NT2/D1 (cell line): ENCODE measurements around the gene SMYD2.

Experiments
- DNase-seq: peaks from one replicate; pipeline ENCODE4 v3.0.0-alpha.2; 2011; ENCODE audit warnings: low read depth, low spot score
- H3K27me3 ChIP-seq: 2 replicates; pipeline ENCODE4 v1.6.0; 2011; ENCODE audit warnings: mild to moderate bottlenecking; ENCODE audit not compliant: insufficient read length, insufficient read depth
- H3K36me3 ChIP-seq: 2 replicates; pipeline ENCODE4 v1.6.1; 2011; ENCODE audit warnings: mild to moderate bottlenecking, low read length, mixed read lengths; ENCODE audit not compliant: insufficient read depth, insufficient read length
- H3K4me1 ChIP-seq: 2 replicates; pipeline ENCODE4 v1.5.1; 2011; ENCODE audit not compliant: insufficient read depth, insufficient read length
- H3K4me3 ChIP-seq: 2 replicates; pipeline ENCODE4 v1.5.1; 2011; ENCODE audit warnings: low read depth; ENCODE audit not compliant: insufficient read length
- H3K9ac ChIP-seq: 2 replicates; pipeline ENCODE4 v1.6.0; 2011; ENCODE audit warnings: low read depth; ENCODE audit not compliant: insufficient read length
- H3K9me3 ChIP-seq: 2 replicates; pipeline ENCODE4 v1.5.1; 2011; ENCODE audit warnings: mild to moderate bottlenecking, low read length; ENCODE audit not compliant: insufficient read depth
- SUZ12 ChIP-seq: IDR thresholded peaks from 2 replicates; pipeline ENCODE4 v1.6.1; 2011; ENCODE audit not compliant: insufficient read length, insufficient read depth; ENCODE audit errors: extremely low read depth
- YY1 ChIP-seq: IDR thresholded peaks from 2 replicates; pipeline ENCODE4 v1.6.1; 2011; ENCODE audit not compliant: insufficient read length, insufficient read depth
- ZNF274 ChIP-seq: IDR thresholded peaks from 2 replicates; pipeline ENCODE4 v1.6.1; 2011; ENCODE audit warnings: mild to moderate bottlenecking, low read depth, low read length

The SMYD2 gene

DNA sequence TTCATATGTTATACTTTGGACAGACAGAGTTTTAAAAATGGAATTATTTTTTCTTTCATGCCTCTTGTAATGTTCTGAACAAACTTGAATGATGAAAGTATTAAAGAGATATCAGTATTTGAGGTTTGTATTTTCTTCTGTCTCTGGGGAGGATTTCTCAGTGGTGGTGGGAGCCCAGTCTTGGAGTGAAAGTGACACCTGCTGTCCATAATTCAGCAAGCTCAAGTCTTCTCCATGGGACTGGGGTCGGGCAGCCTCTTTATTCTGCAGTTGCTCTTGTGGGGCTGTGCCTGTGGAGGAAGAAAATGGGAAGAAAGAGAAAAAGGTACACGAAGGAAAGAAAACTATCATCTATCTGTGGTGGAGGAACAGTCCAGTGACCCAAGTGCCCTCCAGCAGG lies 56.1 kb downstream of the SMYD2 start:
- no peak for DNase-seq
- H3K36me3 ChIP-seq = peaks cover 58% of the 10 kb centered on the region
- H3K27me3 ChIP-seq = no peaks in the 10 kb centered on the region
- H3K9me3 ChIP-seq = no peaks in the 10 kb centered on the region
- no peak overlapping the region for H3K9ac ChIP-seq
- TF ChIP-seq YY1 (no peak), ZNF274 (no peak)
- H3K4me3 ChIP-seq = no peak overlapping the region
- H3K4me1 ChIP-seq = peaks cover 4% of the 10 kb centered on the region

DNA sequence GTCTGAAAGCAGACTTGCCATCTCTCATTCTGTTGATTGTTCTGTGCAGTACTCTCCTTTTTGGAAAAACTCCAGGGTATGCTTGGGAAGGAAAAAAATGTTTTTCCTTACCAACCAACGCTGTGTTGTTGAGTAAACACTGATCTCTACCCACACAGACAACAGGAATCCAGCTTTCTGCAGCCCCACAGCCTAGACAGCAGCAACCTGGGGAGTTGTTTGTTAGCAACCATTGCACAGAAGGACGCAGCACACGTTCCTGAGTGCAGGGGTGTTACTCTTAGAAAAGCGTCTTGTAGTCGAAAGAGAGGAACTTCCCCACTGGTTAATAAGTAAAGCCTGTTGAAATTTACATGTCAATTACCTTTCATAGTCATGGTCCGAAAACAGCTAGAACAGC lies 56.6 kb downstream of the SMYD2 start:
- no peak overlapping the region for H3K9ac ChIP-seq
- H3K27me3 ChIP-seq = no peaks in the 10 kb centered on the region

DNA sequence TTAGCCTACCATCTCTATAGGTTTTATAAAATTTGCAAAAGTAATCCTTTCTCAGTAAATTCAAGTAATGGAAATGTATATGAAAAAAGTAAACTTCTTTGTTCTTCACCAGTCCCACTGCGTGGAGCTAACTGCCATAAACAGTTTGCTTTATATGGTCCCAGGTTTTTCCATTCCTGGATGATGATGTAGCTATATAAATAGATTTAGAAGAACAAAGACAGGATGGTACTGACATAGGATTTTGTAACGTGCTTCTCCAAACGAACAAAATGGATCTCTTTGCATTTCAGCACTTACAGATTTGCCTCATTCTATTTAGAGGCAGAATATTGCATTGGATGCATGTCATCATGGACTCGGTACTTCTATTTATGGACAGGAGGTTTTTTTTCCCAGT lies 57.3 kb downstream of the SMYD2 start:
- H3K36me3 ChIP-seq = peaks cover 47% of the 10 kb centered on the region

More for the DNA sequence above, 56.6 kb downstream of the SMYD2 start:
- Histone ChIP-seq H3K9me3 (no peaks in the 10 kb centered on the region), H3K4me1 (peaks cover 4% of the 10 kb centered on the region), H3K36me3 (peaks cover 54% of the 10 kb centered on the region), H3K4me3 (no peak overlapping the region)
- TF ChIP-seq ZNF274 (no peak), YY1 (no peak)
- no peak for DNase-seq

DNA sequence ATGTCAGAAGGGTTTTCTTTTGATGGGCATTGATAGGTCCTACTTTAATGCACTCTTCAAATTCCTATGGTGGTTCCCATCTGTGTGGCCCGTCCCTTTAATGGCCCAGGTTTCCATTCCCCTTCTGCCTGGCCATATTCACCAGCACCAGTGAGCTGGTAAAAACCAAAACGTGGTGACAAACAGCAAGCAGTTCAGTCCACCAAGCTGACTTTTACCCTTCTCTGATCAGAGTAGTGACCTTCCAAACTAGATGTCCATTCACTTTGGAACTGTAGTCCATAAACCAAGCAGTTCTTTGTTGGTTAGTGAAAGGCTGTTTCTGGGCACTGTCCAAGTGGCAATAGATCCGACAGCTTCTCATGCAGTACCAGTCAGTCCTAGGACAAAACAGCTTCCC lies 60.5 kb downstream of the SMYD2 start:
- no peak overlapping the region for H3K4me3 ChIP-seq
- DNase-seq = no peak
- H3K4me1 ChIP-seq = no peaks in the 10 kb centered on the region
- TF ChIP-seq ZNF274 = no peak
- peaks cover 5% of the 10 kb centered on the region; the same call in 1 of the 2 replicates for H3K9me3 ChIP-seq
- no peaks in the 10 kb centered on the region for H3K27me3 ChIP-seq
- peaks cover 42% of the 10 kb centered on the region for H3K36me3 ChIP-seq
- H3K9ac ChIP-seq = no peak overlapping the region

More for the DNA sequence above, 57.3 kb downstream of the SMYD2 start:
- Histone ChIP-seq H3K4me3 (no peak overlapping the region), H3K9me3 (no peaks in the 10 kb centered on the region), H3K9ac (no peak overlapping the region), H3K4me1 (peaks cover 2% of the 10 kb centered on the region), H3K27me3 (no peaks in the 10 kb centered on the region)
- TF ChIP-seq SUZ12 = no peak
- TF ChIP-seq YY1 = no peak
- TF ChIP-seq ZNF274 = no peak
- DNase-seq = no peak

DNA sequence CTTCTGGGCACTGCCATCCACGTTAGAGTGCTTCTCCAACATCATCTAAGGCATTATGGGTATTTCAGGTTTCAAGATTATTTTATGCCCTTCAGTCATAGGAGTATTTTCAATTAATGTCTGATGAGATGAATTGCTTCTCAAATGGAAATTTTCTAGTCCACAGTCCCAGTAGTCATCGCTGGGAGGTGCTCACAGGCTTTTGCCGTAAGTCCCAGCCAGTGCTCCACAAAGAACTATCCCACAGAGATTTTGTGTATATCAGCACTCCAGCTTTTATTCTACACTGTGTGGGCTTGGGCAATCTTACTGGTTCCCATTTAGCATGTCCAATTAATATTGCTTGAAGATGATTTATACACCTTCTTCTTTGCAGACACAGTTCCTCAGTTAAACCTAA lies 61.0 kb downstream of the SMYD2 start:
- Histone ChIP-seq H3K36me3 (peaks cover 42% of the 10 kb centered on the region), H3K4me3 (no peak overlapping the region), H3K4me1 (no peaks in the 10 kb centered on the region), H3K9me3 (peaks cover 5% of the 10 kb centered on the region; the same call in 1 of the 2 replicates), H3K27me3 (no peaks in the 10 kb centered on the region), H3K9ac (no peak overlapping the region)
- no peak for DNase-seq
- TF ChIP-seq SUZ12 (no peak), YY1 (no peak), ZNF274 (no peak)

DNA sequence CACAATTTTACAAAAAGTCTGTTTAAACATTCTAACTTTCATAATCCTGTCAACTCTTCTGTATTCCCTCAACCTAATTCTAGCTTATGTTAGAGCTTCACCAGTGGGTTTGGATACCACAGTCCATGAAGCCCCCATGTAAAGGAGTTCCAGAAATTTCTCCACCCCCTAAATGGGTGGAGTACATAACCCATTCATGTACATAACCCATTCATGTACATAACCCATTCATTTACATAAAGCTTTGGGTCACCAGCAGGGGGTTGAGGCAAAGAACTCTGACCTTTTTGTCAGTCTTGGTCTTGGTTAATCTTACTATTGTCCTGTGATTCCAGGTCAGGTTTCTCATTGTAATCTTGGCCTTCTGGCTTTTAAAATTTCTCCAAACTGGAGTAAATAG lies 61.6 kb downstream of the SMYD2 start:
- H3K4me1 ChIP-seq = no peaks in the 10 kb centered on the region
- TF ChIP-seq SUZ12 (no peak), YY1 (no peak), ZNF274 (no peak)
- H3K9me3 ChIP-seq = peaks cover 5% of the 10 kb centered on the region; the same call in 1 of the 2 replicates
- H3K9ac ChIP-seq = no peak overlapping the region
- H3K27me3 ChIP-seq = no peaks in the 10 kb centered on the region
- H3K36me3 ChIP-seq = peaks cover 39% of the 10 kb centered on the region
- H3K4me3 ChIP-seq = no peak overlapping the region
- no peak for DNase-seq

DNA sequence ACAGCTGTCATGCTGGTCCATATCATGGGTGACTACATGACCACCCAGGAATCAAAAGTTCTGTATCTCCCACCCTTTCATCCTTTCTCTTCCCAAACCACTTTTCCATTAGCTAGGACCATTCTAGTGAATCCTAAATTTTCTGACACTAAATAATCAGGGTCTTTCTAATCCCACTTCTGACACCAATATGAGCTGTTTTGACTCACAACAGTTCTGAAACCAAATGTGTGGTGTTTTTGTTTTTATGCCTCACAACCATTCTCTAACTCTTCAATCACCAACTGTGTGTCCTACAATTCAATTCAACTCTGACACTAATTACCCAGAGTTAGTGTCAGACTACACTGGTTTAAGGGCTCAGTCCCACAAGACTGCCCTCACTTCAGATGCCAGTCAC lies 63.9 kb downstream of the SMYD2 start:
- TF ChIP-seq SUZ12 = no peak
- peaks cover 39% of the 10 kb centered on the region for H3K36me3 ChIP-seq
- no peak overlapping the region for H3K9ac ChIP-seq
- no peaks in the 10 kb centered on the region for H3K4me1 ChIP-seq
- peaks cover 5% of the 10 kb centered on the region; the same call in 1 of the 2 replicates for H3K9me3 ChIP-seq
- no peaks in the 10 kb centered on the region for H3K27me3 ChIP-seq
- no peak overlapping the region for H3K4me3 ChIP-seq
- no peak for DNase-seq

DNA sequence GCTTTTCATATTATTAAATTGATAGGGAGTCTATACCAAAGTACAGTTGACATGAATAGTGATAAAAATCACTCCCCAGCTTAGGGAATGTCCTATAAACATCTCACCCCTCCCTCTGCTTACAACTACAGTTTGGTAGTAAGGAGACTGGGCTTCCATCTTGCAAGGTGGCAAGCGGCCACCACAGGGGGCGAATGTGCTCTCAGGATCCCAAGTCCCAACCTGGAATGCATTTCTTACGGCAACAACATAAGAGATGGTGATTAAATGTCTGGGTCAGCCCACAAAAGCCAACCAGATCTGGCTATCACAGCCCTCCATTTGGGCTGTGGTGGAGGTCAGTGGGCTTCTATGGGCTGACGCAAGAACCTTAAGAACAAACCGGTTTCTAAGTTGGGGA lies 68.0 kb downstream of the SMYD2 start:
- H3K9me3 ChIP-seq = peaks cover 5% of the 10 kb centered on the region; the same call in 1 of the 2 replicates
- no peak for DNase-seq
- H3K4me1 ChIP-seq = no peaks in the 10 kb centered on the region
- peaks cover 63% of the 10 kb centered on the region for H3K36me3 ChIP-seq
- TF ChIP-seq YY1 = no peak
- no peak for TF ChIP-seq ZNF274
- no peak for TF ChIP-seq SUZ12
- H3K9ac ChIP-seq = no peak overlapping the region
- H3K27me3 ChIP-seq = no peaks in the 10 kb centered on the region
- no peak overlapping the region for H3K4me3 ChIP-seq
